GM12875 (cell line): Measurements from ENCODE around the gene UMPS.

Source experiments
- H3K4me3 ChIP-seq: one replicate; pipeline ENCODE4 v1.5.1; 2011; ENCODE audit warnings: low read depth, low read length, control low read depth
- CTCF ChIP-seq: IDR thresholded peaks from 2 replicates; pipeline ENCODE4 v1.5.1; 2011; ENCODE audit warnings: low read depth, mild to moderate bottlenecking, control low read depth, inconsistent platforms, low read length, moderate library complexity, borderline replicate concordance; ENCODE audit not compliant: insufficient read depth

Gene UMPS

GRCh38 chr3:124767691-124768090, 37.4 kb downstream of the UMPS start:
- no peak overlapping the region for H3K4me3 ChIP-seq
- TF ChIP-seq CTCF = no peak

DNA sequence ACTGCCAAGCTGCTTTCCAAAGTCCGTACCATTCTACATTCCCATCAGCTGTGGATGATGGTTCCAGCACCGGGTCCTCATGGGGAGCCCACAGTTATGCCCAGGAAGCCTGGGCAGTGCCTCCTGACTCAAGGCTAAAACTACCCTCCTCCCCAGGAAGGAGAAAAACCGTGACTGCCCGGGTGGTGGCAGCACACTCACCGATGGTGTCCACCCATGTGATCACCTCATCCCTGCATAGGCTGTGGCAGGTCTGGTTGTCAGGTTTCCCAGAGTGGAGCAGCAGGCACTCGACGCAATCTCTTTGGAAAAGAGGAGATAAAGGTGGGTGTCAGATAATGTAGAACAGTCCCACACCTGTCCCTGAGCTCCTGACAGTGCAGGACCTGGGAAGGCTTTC, 38.6 kb downstream of the UMPS start:
- no peak overlapping the region for H3K4me3 ChIP-seq
- peak; percentile 62; the same call in 1 of the 2 replicates for TF ChIP-seq CTCF

- no peak overlapping the region for H3K4me3 ChIP-seq
- no peak for TF ChIP-seq CTCF
These were observed 39.2 kb downstream of the UMPS start for GRCh38 chr3:124769462-124769861.

DNA sequence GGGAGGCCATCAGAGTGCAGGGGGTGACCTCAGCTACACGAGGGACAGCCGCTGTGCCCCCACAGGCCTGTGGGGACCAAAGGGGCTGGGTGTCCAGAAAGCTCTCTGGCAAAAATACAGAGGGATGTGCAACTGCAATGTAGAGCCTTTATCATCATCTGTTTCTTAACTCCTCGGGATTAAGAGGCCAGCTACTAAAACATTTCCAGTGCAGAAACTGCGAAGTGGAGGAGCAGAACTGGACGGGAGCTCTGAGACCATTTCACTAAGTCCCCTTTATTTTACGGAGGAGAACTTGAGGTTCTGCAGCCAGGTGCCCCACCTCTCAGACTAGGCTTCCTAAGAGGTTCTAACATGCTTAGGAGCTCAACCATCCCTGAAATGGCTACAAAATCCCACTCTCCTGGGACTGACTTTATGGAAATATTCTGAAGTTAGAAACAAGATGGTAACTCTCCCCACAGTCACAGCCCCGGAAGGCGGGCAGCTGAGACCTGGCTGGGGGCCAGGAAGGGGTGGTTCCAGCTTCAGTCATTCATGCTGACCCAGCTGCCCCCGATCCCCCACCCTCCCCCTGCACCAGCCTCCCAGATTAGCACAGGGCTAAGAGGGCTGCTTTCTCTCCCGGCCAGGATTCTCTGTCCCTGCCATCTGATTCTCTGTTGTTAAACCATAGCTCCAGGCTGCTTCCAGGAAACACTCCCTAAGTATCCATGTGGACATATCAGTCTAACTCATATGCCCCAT, 40.3 kb downstream of the UMPS start:
- no peak overlapping the region for H3K4me3 ChIP-seq
- TF ChIP-seq CTCF = no peak

- H3K4me3 ChIP-seq = no peak overlapping the region
- no peak for TF ChIP-seq CTCF
These were observed 40.8 kb downstream of the UMPS start for GRCh38 chr3:124771083-124771445.

DNA sequence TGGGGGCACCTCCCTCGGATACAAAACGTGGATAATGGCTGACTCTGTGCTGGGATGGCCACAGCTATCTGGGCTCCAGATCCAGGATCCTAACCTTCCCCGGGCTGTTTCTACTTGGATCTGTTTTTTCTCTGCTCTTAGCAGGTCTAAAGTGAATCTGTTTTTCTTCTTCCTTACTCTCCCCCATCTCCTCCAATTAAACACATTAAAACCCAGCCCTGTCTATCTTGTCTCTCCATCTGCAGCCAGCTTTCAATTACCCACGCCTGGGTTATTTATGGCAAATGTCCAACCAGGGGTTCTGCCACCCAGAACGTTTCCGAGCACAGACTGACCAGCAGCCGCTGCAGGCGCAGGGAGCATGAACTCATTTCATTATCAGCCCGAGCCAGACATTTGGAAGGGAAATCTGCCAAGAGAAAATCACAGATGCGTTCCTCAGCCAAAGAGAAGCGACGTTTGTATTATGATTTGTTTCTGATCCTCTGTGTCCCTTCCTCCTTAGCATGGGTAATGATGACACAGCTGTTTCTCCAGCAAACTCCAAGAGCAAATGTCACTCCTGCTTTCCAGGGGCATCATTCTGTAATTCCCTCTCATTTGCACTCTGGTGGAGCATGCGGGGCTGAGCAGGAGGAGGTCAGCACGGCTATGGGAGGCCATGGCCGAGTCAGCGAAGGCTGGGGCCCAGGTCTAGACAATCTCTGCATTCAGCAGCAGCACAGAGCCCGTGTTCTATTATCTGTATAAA, 42.0 kb downstream of the UMPS start:
- TF ChIP-seq CTCF = no peak
- no peak overlapping the region for H3K4me3 ChIP-seq
